ENCODE measurements around the gene SIGLECL1. TPM values are rescaled to one million over a fixed set of nuclear protein-coding genes. Genes with fewer than 3 reads are reported as not detected.
"Not testable (repeated sequence)": the region's sequence is repeated elsewhere in the genome, so short reads cannot be mapped to it uniquely, and the experiment has no call there.

The SIGLECL1 gene
- total and polyA plus RNA-seq, 2 experiments from 2014 or later = not detected

DNA sequence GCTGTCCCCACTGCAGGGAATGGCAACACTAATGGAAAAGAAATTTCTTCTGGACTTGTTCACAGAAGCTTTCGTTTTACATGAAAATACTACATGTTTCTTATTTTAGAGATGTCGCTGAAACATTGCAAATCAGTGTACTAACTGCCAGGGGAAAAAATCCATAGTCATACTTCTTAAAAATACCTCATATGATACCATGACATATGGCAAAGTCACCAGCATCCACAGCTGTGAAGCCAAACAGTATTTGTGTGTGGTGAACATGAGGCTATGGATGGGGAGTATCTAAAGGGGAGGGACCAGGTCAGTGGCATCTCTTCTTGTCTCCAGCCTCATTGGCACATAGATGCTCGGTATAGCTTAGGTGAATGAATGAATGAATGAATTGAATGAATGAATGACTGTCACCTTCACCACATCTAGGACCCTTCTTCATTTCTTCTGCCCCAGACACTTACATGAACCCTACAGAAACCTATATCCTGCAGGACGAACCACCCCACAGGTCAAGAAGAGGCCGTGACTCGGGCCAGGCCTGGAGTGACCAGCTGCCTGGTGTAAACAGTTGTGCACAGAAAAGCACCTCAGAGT, 40.6 kb upstream of the SIGLECL1 start:
- Mint-ChIP-seq H3K27me3 (ENCODE audit: insufficient read depth, low read depth, poor library complexity) (peaks cover 1% of the 10 kb centered on the region), H3K4me1 (no peaks in the 10 kb centered on the region), H3K4me3 (no peak overlapping the region), H3K36me3 (ENCODE audit: low read depth) (peaks cover 3% of the 10 kb centered on the region), H3K9me3 (peaks cover 86% of the 10 kb centered on the region), H3K27ac (no peak overlapping the region)
- Histone ChIP-seq H3K9me2 (ENCODE audit: insufficient read depth) (peaks cover 3% of the 10 kb centered on the region; the same call in 1 of the 2 replicates), H3K27ac (ENCODE audit: low read depth) (no peak overlapping the region), H2AFZ (peak overlapping the region; percentile 56; the same call in 1 of the 2 replicates), H3K36me3 (ENCODE audit: insufficient read depth) (no peaks in the 10 kb centered on the region), H4K20me1 (replicated peaks; ENCODE audit: insufficient read depth) (no peaks in the 10 kb centered on the region), H3K4me2 (no peak overlapping the region), H3K4me1 (ENCODE audit: insufficient read depth) (no peaks in the 10 kb centered on the region), H3K27me3 (ENCODE audit: insufficient read depth) (no peaks in the 10 kb centered on the region), H3F3A (replicated peaks; ENCODE audit: low read depth) (no peaks in the 10 kb centered on the region), H3K4me3 (no peak overlapping the region), H3K79me2 (replicated peaks; ENCODE audit: insufficient read depth) (no peaks in the 10 kb centered on the region)
- no peak for ATAC-seq
- no peak for TF ChIP-seq JUNB (IDR thresholded peaks at IDR 0.05; ENCODE audit: unreplicated experiment)
- no peak for TF ChIP-seq ZNF331 (CRISPR knock-in tag; IDR thresholded peaks at IDR 0.05; ENCODE audit: low read depth)
- no peak for TF ChIP-seq ZNF114 (CRISPR knock-in tag; IDR thresholded peaks at IDR 0.05)
- TF ChIP-seq NANOG (IDR thresholded peaks at IDR 0.05; ENCODE audit: borderline replicate concordance) = no peak
- no peak for TF ChIP-seq EZH2phosphoT487 (IDR thresholded peaks at IDR 0.05; ENCODE audit: unreplicated experiment)
- no peak for TF ChIP-seq STAT1 (IDR thresholded peaks at IDR 0.05; ENCODE audit: unreplicated experiment)
- TF ChIP-seq, protein P1, sequence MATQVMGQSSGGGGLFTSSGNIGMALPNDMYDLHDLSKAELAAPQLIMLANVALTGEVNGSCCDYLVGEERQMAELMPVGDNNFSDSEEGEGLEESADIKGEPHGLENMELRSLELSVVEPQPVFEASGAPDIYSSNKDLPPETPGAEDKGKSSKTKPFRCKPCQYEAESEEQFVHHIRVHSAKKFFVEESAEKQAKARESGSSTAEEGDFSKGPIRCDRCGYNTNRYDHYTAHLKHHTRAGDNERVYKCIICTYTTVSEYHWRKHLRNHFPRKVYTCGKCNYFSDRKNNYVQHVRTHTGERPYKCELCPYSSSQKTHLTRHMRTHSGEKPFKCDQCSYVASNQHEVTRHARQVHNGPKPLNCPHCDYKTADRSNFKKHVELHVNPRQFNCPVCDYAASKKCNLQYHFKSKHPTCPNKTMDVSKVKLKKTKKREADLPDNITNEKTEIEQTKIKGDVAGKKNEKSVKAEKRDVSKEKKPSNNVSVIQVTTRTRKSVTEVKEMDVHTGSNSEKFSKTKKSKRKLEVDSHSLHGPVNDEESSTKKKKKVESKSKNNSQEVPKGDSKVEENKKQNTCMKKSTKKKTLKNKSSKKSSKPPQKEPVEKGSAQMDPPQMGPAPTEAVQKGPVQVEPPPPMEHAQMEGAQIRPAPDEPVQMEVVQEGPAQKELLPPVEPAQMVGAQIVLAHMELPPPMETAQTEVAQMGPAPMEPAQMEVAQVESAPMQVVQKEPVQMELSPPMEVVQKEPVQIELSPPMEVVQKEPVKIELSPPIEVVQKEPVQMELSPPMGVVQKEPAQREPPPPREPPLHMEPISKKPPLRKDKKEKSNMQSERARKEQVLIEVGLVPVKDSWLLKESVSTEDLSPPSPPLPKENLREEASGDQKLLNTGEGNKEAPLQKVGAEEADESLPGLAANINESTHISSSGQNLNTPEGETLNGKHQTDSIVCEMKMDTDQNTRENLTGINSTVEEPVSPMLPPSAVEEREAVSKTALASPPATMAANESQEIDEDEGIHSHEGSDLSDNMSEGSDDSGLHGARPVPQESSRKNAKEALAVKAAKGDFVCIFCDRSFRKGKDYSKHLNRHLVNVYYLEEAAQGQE (IDR thresholded peaks at IDR 0.05; ENCODE audit: unreplicated experiment) = no peak
- TF ChIP-seq, protein P2, sequence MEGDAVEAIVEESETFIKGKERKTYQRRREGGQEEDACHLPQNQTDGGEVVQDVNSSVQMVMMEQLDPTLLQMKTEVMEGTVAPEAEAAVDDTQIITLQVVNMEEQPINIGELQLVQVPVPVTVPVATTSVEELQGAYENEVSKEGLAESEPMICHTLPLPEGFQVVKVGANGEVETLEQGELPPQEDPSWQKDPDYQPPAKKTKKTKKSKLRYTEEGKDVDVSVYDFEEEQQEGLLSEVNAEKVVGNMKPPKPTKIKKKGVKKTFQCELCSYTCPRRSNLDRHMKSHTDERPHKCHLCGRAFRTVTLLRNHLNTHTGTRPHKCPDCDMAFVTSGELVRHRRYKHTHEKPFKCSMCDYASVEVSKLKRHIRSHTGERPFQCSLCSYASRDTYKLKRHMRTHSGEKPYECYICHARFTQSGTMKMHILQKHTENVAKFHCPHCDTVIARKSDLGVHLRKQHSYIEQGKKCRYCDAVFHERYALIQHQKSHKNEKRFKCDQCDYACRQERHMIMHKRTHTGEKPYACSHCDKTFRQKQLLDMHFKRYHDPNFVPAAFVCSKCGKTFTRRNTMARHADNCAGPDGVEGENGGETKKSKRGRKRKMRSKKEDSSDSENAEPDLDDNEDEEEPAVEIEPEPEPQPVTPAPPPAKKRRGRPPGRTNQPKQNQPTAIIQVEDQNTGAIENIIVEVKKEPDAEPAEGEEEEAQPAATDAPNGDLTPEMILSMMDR (conservative IDR thresholded peaks at IDR 0.05; ENCODE audit: low read depth in 2 of 2) = no peak
- TF ChIP-seq POLR2AphosphoS5 (IDR thresholded peaks at IDR 0.05; ENCODE audit: low read depth) = no peak
- no peak for DNase-seq (ENCODE audit: low spot score)

DNA sequence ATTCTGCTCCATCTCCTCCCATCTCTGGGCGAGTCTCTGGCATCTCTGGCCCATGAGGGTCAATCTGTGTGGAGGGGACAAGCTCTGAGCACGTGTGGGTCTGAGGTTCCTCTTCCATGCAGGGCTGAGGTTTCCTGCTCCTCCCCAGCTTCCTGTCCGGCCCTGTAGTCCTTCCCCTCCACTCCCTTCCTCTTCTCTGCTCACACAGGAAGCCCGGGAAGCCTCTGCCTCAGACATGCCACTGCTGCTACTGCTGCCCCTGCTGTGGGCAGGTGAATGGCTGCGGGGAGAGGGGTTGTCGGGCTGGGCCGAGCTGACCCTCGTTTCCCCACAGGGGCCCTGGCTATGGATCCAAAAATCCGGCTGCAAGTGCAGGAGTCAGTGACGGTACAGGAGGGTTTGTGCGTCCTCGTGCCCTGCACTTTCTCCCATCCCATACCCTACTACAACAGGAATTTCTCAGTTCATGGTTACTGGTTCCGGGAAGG, 40.0 kb upstream of the SIGLECL1 start:
- H3K9me3 Mint-ChIP-seq = peaks cover 88% of the 10 kb centered on the region
- not testable (repeated sequence) for H3K27me3 ChIP-seq (ENCODE audit: insufficient read depth); H3K27me3 Mint-ChIP-seq (ENCODE audit: insufficient read depth, low read depth, poor library complexity); H3K4me2 ChIP-seq; H3K36me3 ChIP-seq (ENCODE audit: insufficient read depth); H3K36me3 Mint-ChIP-seq (ENCODE audit: low read depth); H3F3A ChIP-seq (replicated peaks; ENCODE audit: low read depth); H4K20me1 ChIP-seq (replicated peaks; ENCODE audit: insufficient read depth); H3K4me3 ChIP-seq; H3K27ac ChIP-seq (ENCODE audit: low read depth); ATAC-seq; H3K9me2 ChIP-seq (ENCODE audit: insufficient read depth); H3K4me3 Mint-ChIP-seq; H3K27ac Mint-ChIP-seq; H3K4me1 ChIP-seq (ENCODE audit: insufficient read depth); H3K4me1 Mint-ChIP-seq; H3K79me2 ChIP-seq (replicated peaks; ENCODE audit: insufficient read depth)
- peak; percentile 30 for DNase-seq (ENCODE audit: low spot score)
- H2AFZ ChIP-seq = peak overlapping the region; percentile 56; the same call in 1 of the 2 replicates

Data from GM23338 (cell line).